CD14-positive monocyte (primary cell): ENCODE measurements around the gene DDA1. TPM values are rescaled to one million over a fixed set of nuclear protein-coding genes. Genes with fewer than 3 reads are reported as not detected.

Experiments
- DNase-seq, 3 donors: peaks; one replicate each; pipeline ENCODE4 v3.0.0-alpha.2; 2011 to 2022
- H2AFZ ChIP-seq: 2 replicates; pipeline ENCODE4 v1.6.0; 2012; ENCODE audit warnings: mild to moderate bottlenecking, low read depth, low read length, inconsistent platforms; ENCODE audit not compliant: insufficient read depth, poor library complexity, severe bottlenecking
- H3K27ac ChIP-seq, 2 donors: 1 replicate in 1 of 2; 2 replicates in 1 of 2; pipeline ENCODE4 v1.5.1; 2012 to 2013; ENCODE audit warnings: low read length in 2 of 2, control low read depth in 1 of 2, inconsistent platforms in 1 of 2, low read depth in 1 of 2, mild to moderate bottlenecking in 1 of 2
- H3K27me3 ChIP-seq, 2 donors: one replicate each; pipeline versions ENCODE4 v1.6.0 to v1.6.1; 2011 to 2013; ENCODE audit warnings: low read length in 2 of 2; ENCODE audit not compliant: control insufficient read depth in 2 of 2, insufficient read depth in 2 of 2
- H3K36me3 ChIP-seq, 2 donors: replicated peaks in 1 of 2; 1 replicate in 1 of 2; 2 replicates in 1 of 2; pipeline versions ENCODE4 v1.5.1 to v1.6.1; 2012 to 2013; ENCODE audit warnings: low read length in 2 of 2, control low read depth in 1 of 2, inconsistent platforms in 1 of 2, mild to moderate bottlenecking in 1 of 2; ENCODE audit not compliant: insufficient read depth in 2 of 2, control insufficient read depth in 1 of 2
- H3K4me1 ChIP-seq, 2 donors: 1 replicate in 1 of 2; 2 replicates in 1 of 2; pipeline versions ENCODE4 v1.5.1 to v1.6.1; 2012 to 2013; ENCODE audit warnings: low read length in 2 of 2, control low read depth in 1 of 2, inconsistent platforms in 1 of 2, mild to moderate bottlenecking in 1 of 2, moderate library complexity in 1 of 2; ENCODE audit not compliant: insufficient read depth in 2 of 2, control insufficient read depth in 1 of 2
- H3K4me2 ChIP-seq: replicated peaks from 2 replicates; pipeline ENCODE3; 2012; ENCODE audit warnings: low read length, moderate library complexity, mild to moderate bottlenecking; ENCODE audit not compliant: poor library complexity, severe bottlenecking; ENCODE audit errors: extremely low read depth
- H3K4me3 ChIP-seq, 3 experiments: fragments of 200-600 bp in 1 of 3; sonication (generic) in 1 of 3; replicated peaks in 1 of 3; 1 replicate in 2 of 3; 2 replicates in 1 of 3; pipeline ENCODE4 v1.5.1; 2011 to 2013; ENCODE audit warnings: low read length in 3 of 3, mild to moderate bottlenecking in 3 of 3, control low read depth in 2 of 3, low read depth in 2 of 3, inconsistent platforms in 1 of 3, moderate library complexity in 1 of 3
- H3K79me2 ChIP-seq: 2 replicates; pipeline ENCODE4 v1.6.0; 2012; ENCODE audit warnings: mild to moderate bottlenecking, control low read depth, inconsistent platforms, low read length, moderate library complexity; ENCODE audit not compliant: insufficient read depth
- H3K9ac ChIP-seq: 2 replicates; pipeline ENCODE4 v1.6.0; 2017; ENCODE audit warnings: low read length, mild to moderate bottlenecking; ENCODE audit not compliant: insufficient read depth, poor library complexity, severe bottlenecking
- H3K9me3 ChIP-seq, 2 donors: replicated peaks in 1 of 2; 1 replicate in 1 of 2; 2 replicates in 1 of 2; pipeline versions ENCODE4 v1.5.1 to v1.6.1; 2012 to 2013; ENCODE audit warnings: low read length in 2 of 2, control low read depth in 1 of 2; ENCODE audit not compliant: control insufficient read depth in 1 of 2, insufficient read depth in 1 of 2
- H4K20me1 ChIP-seq: 2 replicates; pipeline ENCODE4 v1.6.0; 2012; ENCODE audit warnings: mild to moderate bottlenecking, low read length, control low read depth, moderate library complexity; ENCODE audit not compliant: insufficient read depth
- H3K27ac Mint-ChIP-seq, 7 donors: one replicate each; pipeline ENCODE4 v1.8.0; 2020; ENCODE audit warnings: mild to moderate bottlenecking in 7 of 7, mixed read lengths in 7 of 7, moderate library complexity in 6 of 7, inconsistent platforms in 2 of 7
- H3K27me3 Mint-ChIP-seq, 3 donors: one replicate each; pipeline ENCODE4 v1.8.0; 2021 to 2022; ENCODE audit warnings: low read depth in 3 of 3, mild to moderate bottlenecking in 3 of 3, mixed read lengths in 3 of 3, moderate library complexity in 3 of 3, inconsistent platforms in 1 of 3
- H3K36me3 Mint-ChIP-seq, 2 donors: one replicate each; pipeline ENCODE4 v1.8.0; 2020; ENCODE audit warnings: mixed read lengths in 2 of 2, inconsistent platforms in 1 of 2, mild to moderate bottlenecking in 1 of 2
- H3K4me1 Mint-ChIP-seq: one replicate; pipeline ENCODE4 v1.8.0; 2020; ENCODE audit warnings: mild to moderate bottlenecking, mixed read lengths
- H3K4me3 Mint-ChIP-seq, 2 donors: one replicate each; pipeline ENCODE4 v1.8.0; 2020; ENCODE audit warnings: mild to moderate bottlenecking in 2 of 2, mixed read lengths in 2 of 2, moderate library complexity in 1 of 2
- H3K9me3 Mint-ChIP-seq, 7 donors: one replicate each; pipeline ENCODE4 v1.8.0; 2020 to 2022; ENCODE audit warnings: mixed read lengths in 7 of 7, mild to moderate bottlenecking in 6 of 7, moderate library complexity in 6 of 7, inconsistent platforms in 2 of 7
- WGBS: methylation state at CpG from one replicate; pipeline ENCODE4 v1.1.5; 2013; ENCODE audit warnings: missing lambda C conversion rate; ENCODE audit not compliant: insufficient coverage; 5-methylcytosine and 5-hydroxymethylcytosine counted together
- intact Hi-C, 2 donors: fragments of 100-400 bp; cut with micrococcal nuclease; formaldehyde crosslinking; loops; one replicate each; pipeline versions ENCODE4 v1.15.0 to v1.15.1; 2023
- polyA plus RNA-seq, 3 donors: library from polyadenylated mRNA; depleted of rRNA in 1 of 3; unstranded in 2 of 3; stranded (reverse) in 1 of 3; fragments of 300-500 nt in 2 of 3; fragments of >200 nt in 1 of 3; fragmentation: Illumina TruSeq in 2 of 3; gene quantifications; 1 replicate in 2 of 3; 2 replicates in 1 of 3; pipeline ENCODE4 v1.2.3, GENCODE V29; 2012 to 2021
- TF ChIP-seq, protein P1 (sequence below): fragments of 200-600 bp; IDR thresholded peaks from one replicate; pipeline ENCODE4 v1.8.0; 2022; ENCODE audit warnings: antibody characterized with exemption, mild to moderate bottlenecking

DDA1 gene
- polyA plus RNA-seq, 3 donors, result 22.5 to 49.5 (median 23.8) TPM

- DNase-seq, result no peak
- H3K36me3 Mint-ChIP-seq, result peaks cover 10 to 44% of the 10 kb centered on the region in 2 donors
- H3K27ac Mint-ChIP-seq, result peak overlapping the region in 2 of 7 donors; percentile 52 to 82
- peaks cover 8% of the 10 kb centered on the region for H3K4me1 Mint-ChIP-seq
- Histone ChIP-seq H3K4me3 (no peak overlapping the region), H2AFZ (no peak overlapping the region), H3K27ac (no peak overlapping the region), H3K9ac (no peak overlapping the region), H3K4me2 (no peak overlapping the region), H3K36me3 (peaks cover 8 to 27% of the 10 kb centered on the region in 2 donors), H3K4me1 (peaks cover 19 to 20% of the 10 kb centered on the region in 2 donors), H3K27me3 (no peaks in the 10 kb centered on the region), H3K9me3 (no peaks in the 10 kb centered on the region), H4K20me1 (peaks cover 4% of the 10 kb centered on the region), H3K79me2 (no peaks in the 10 kb centered on the region)
- no peaks in the 10 kb centered on the region for H3K9me3 Mint-ChIP-seq
- no peak overlapping the region for H3K4me3 Mint-ChIP-seq
- intact Hi-C loops, result no loop called here
- WGBS, result 95% methylated on average over 9 of the region's 11 CpGs
- TF ChIP-seq, protein P1, sequence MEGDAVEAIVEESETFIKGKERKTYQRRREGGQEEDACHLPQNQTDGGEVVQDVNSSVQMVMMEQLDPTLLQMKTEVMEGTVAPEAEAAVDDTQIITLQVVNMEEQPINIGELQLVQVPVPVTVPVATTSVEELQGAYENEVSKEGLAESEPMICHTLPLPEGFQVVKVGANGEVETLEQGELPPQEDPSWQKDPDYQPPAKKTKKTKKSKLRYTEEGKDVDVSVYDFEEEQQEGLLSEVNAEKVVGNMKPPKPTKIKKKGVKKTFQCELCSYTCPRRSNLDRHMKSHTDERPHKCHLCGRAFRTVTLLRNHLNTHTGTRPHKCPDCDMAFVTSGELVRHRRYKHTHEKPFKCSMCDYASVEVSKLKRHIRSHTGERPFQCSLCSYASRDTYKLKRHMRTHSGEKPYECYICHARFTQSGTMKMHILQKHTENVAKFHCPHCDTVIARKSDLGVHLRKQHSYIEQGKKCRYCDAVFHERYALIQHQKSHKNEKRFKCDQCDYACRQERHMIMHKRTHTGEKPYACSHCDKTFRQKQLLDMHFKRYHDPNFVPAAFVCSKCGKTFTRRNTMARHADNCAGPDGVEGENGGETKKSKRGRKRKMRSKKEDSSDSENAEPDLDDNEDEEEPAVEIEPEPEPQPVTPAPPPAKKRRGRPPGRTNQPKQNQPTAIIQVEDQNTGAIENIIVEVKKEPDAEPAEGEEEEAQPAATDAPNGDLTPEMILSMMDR, result no peak
- peaks cover 0 to 10% (median 0%) of the 10 kb centered on the region in 3 donors for H3K27me3 Mint-ChIP-seq
Measured at GRCh38 chr19:17286263-17286662, 23.1 kb upstream of the DDA1 start.

DNA sequence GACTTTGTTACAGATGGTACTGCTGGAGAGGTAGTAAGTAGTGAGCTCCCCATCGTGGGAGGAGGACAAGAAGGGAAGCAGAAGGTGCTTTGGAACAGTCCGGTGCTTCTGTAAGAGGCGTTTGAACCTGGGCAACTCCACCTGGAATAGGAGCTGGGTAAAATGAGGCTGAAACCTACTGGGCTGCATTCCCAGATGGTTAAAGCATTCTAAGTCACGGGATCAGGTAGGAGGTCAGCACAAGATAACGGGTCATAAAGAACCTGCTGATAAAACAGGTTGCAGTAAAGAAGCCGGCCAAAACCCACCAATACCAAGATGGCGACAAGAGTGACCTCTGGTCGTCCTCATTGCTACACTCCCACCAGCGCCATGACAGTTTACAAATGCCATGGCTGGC is 22.6 kb upstream of the DDA1 start:
- H3K9me3 ChIP-seq, result no peaks in the 10 kb centered on the region
- H3K9me3 Mint-ChIP-seq, result no peaks in the 10 kb centered on the region
- H3K4me1 ChIP-seq, result peaks cover 15% of the 10 kb centered on the region in 2 donors
- H3K27me3 Mint-ChIP-seq, result peaks cover 0 to 10% (median 0%) of the 10 kb centered on the region in 3 donors
- intact Hi-C loops, result no loop called here
- no peak overlapping the region for H3K4me3 Mint-ChIP-seq
- no peaks in the 10 kb centered on the region for H3K27me3 ChIP-seq
- TF ChIP-seq, protein P1, result no peak
- no peak overlapping the region for H3K9ac ChIP-seq
- H3K27ac Mint-ChIP-seq, result peak overlapping the region in 2 of 7 donors; percentile 52 to 82
- no peak for DNase-seq
- H2AFZ ChIP-seq, result no peak overlapping the region
- no peaks in the 10 kb centered on the region for H3K79me2 ChIP-seq
- H3K4me2 ChIP-seq, result no peak overlapping the region
- no peak overlapping the region for H3K27ac ChIP-seq
- WGBS, result 95% methylated on average over 9 of the region's 9 CpGs
- peaks cover 6% of the 10 kb centered on the region for H3K4me1 Mint-ChIP-seq
- H3K36me3 Mint-ChIP-seq, result peaks cover 10 to 47% of the 10 kb centered on the region in 2 donors
- H4K20me1 ChIP-seq, result peaks cover 4% of the 10 kb centered on the region
- H3K36me3 ChIP-seq, result peaks cover 8 to 27% of the 10 kb centered on the region in 2 donors
- H3K4me3 ChIP-seq, result no peak overlapping the region
